ENCODE results near the gene RAP1GAP2. TPM values are rescaled to one million over a fixed set of nuclear protein-coding genes. Genes with fewer than 3 reads are reported as not detected.
"Not testable (repeated sequence)": the region's sequence is repeated elsewhere in the genome, so short reads cannot be mapped to it uniquely, and the experiment has no call there.

The RAP1GAP2 gene
- total RNA-seq, 4 donors from 2014 or later = 0.85 to 2.4 (median 1.5) TPM

DNA sequence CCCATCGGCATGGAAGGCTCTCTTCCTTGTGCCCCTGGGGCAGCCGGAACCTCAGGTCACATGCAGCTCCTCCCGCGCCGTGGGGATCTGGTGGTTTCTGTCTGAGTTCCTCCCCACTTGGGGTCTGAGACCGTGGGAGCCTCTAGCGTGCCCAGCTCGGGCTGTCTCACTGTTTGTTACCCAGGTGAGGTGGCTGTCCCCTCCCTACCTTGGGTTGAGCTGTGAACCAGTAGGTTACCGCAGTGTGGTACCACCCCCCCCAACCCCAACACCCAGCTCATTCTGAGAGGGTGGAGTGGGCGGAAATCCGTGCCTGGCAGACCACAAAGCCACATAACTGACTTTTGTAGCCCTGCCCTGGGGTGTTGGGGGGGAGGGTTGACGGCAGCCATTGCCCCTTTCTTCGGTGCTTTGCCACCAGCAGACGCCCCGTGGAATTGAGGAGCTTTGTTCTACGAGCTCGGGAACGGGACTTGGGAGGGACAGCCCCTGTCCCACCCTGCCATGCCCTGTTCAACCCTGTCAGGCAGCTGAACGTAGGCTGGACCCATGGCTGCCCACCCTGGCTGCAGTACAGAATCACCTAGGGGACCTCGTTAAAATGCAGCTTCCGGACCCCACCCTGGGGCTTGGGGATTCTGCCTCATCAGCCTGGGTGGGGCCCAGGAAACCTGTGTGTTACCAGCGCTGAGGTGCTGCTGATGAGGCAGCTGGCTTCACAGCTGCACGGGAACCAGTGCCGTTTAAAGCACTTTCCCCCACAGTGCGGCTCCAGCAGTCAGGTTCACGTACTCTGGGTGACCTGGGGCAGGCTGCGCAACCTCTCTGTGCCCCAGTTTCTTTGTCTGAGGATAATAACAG, 18.5 kb downstream of the RAP1GAP2 start:
- H3K27ac ChIP-seq = no peak overlapping the region
- ATAC-seq (no peak), DNase-seq (peak in 1 of 2 donors; percentile 19)
- in situ Hi-C loops (cut with MboI; ENCODE audit: low sequenced_read_pairs in 4 of 4) = no loop called here
- H3K4me1 ChIP-seq = no peaks in the 10 kb centered on the region
- intact Hi-C loops (cut with DNase I; ENCODE audit: low total_unique reads) = no loop called here
- H3K27me3 ChIP-seq = peaks cover 0 to 6% (median 0%) of the 10 kb centered on the region in 3 donors
- no peaks in the 10 kb centered on the region for H3K9me3 ChIP-seq
- H3K4me3 ChIP-seq = no peak overlapping the region
- TF ChIP-seq CTCF (IDR thresholded peaks at IDR 0.05 in 4 of 5, conservative IDR thresholded peaks at IDR 0.05 in 1 of 5) = no peak
- TF ChIP-seq POLR2A (IDR thresholded peaks at IDR 0.05) = no peak
- H3K36me3 ChIP-seq = no peaks in the 10 kb centered on the region

- Histone ChIP-seq H3K4me3 (no peak overlapping the region), H3K9me3 (no peaks in the 10 kb centered on the region), H3K4me1 (no peaks in the 10 kb centered on the region), H3K36me3 (no peaks in the 10 kb centered on the region), H3K27ac (no peak overlapping the region), H3K27me3 (peaks cover 0 to 6% (median 0%) of the 10 kb centered on the region in 3 donors)
- DNase-seq = no peak
- no peak for TF ChIP-seq POLR2A (IDR thresholded peaks at IDR 0.05)
- TF ChIP-seq CTCF (IDR thresholded peaks at IDR 0.05 in 4 of 5, conservative IDR thresholded peaks at IDR 0.05 in 1 of 5) = no peak
- in situ Hi-C loops (cut with MboI; ENCODE audit: low sequenced_read_pairs in 4 of 4) (no loop called here), intact Hi-C loops (cut with DNase I; ENCODE audit: low total_unique reads) (no loop called here)
- no peak for ATAC-seq
Measured at GRCh38 chr17:2815781-2816185, 19.5 kb downstream of the RAP1GAP2 start.

DNA sequence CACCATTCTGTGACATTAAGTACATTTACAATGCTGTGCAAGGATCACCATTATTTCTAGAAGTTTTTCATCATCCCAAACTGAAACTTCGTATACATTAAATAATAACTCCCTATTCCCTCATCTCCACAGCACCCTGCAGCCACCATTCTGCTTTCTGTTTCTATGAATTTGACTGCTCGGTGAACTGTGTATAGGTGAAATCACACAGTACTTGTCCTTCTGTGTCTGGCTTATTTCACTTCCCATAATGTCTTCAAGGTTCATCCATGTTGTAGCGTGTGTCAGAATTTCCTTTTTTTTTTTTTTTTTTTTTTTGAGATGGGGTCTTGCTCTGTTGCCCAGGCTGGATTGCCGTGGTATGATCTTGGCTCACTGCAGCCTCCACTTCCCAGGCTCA, 20.4 kb downstream of the RAP1GAP2 start:
- in situ Hi-C loops (cut with MboI; ENCODE audit: low sequenced_read_pairs in 4 of 4) (no loop called here), intact Hi-C loops (cut with DNase I; ENCODE audit: low total_unique reads) (no loop called here)
- Histone ChIP-seq H3K9me3 (no peaks in the 10 kb centered on the region), H3K36me3 (no peaks in the 10 kb centered on the region), H3K27ac (no peak overlapping the region), H3K4me3 (no peak overlapping the region), H3K27me3 (peaks cover 0 to 2% (median 0%) of the 10 kb centered on the region in 3 donors), H3K4me1 (no peaks in the 10 kb centered on the region)
- TF ChIP-seq POLR2A (IDR thresholded peaks at IDR 0.05) (no peak), CTCF (IDR thresholded peaks at IDR 0.05 in 4 of 5, conservative IDR thresholded peaks at IDR 0.05 in 1 of 5) (no peak)
- no peak for DNase-seq
- ATAC-seq = no peak

DNA sequence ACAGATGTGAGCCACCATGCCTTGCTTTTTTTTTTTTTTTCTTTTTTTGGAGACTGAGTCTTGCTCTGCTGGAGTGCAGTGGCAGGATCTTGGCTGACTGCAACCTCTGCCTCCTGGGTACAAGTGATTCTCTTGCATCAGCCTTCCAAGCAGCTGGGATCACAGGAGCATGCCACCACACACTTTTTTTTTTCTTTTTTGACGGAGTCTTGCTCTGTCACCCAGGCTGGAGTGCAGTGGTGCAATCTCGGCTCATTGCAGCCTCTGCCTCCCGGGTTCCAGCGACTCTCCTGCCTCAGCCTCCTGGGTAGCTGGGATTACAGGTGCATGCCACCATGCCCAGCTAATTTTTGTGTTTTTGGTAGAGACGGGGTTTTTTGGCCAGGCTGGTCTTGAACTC, 23.1 kb downstream of the RAP1GAP2 start:
- ATAC-seq = not testable (repeated sequence)

GRCh38 chr17:2819921-2820501, 23.8 kb downstream of the RAP1GAP2 start:
- H3K9me3 ChIP-seq = no peaks in the 10 kb centered on the region
- TF ChIP-seq POLR2A (IDR thresholded peaks at IDR 0.05) (no peak), CTCF (IDR thresholded peaks at IDR 0.05 in 4 of 5, conservative IDR thresholded peaks at IDR 0.05 in 1 of 5) (no peak)
- in situ Hi-C loops (cut with MboI; ENCODE audit: low sequenced_read_pairs in 4 of 4) = loop anchor here in 1 of 4 donors (10.0 kb wide), 1 partner anchor 195 kb away; no protein-coding TSS in a partner anchor
- H3K36me3 ChIP-seq = no peaks in the 10 kb centered on the region
- H3K27me3 ChIP-seq = peaks cover 0 to 8% (median 0%) of the 10 kb centered on the region in 3 donors
- no peak overlapping the region for H3K27ac ChIP-seq
- no peaks in the 10 kb centered on the region for H3K4me1 ChIP-seq
- intact Hi-C loops (cut with DNase I; ENCODE audit: low total_unique reads) = no loop called here
- no peak overlapping the region for H3K4me3 ChIP-seq
- no peak for DNase-seq
- ATAC-seq = no peak

More for the DNA sequence above, 23.1 kb downstream of the RAP1GAP2 start:
- H3K36me3 ChIP-seq; in situ Hi-C loops (cut with MboI; ENCODE audit: low sequenced_read_pairs in 4 of 4); H3K9me3 ChIP-seq; H3K27me3 ChIP-seq; H3K4me1 ChIP-seq; intact Hi-C loops (cut with DNase I; ENCODE audit: low total_unique reads); DNase-seq; H3K4me3 ChIP-seq; H3K27ac ChIP-seq: not testable (repeated sequence)

Data from gastrocnemius medialis (tissue), 4 donors.